Large intestine (tissue), 3 donors: ENCODE measurements around the gene ANKRD18B. TPM values are rescaled to one million over a fixed set of nuclear protein-coding genes. Genes with fewer than 3 reads are reported as not detected.
"Not testable (repeated sequence)": the region's sequence is repeated elsewhere in the genome, so short reads cannot be mapped to it uniquely, and the experiment has no call there.

ENCODE experiments used
- DNase-seq, 2 donors: peaks; one replicate each; pipeline versions ENCODE4 v3.0.0 to v3.0.0-alpha.2; 2013
- H3K27ac ChIP-seq: one replicate; pipeline ENCODE4 v1.5.1; 2013; ENCODE audit warnings: low read length
- H3K27me3 ChIP-seq: 2 replicates; pipeline ENCODE4 v1.6.1; 2013; ENCODE audit warnings: low read length; ENCODE audit not compliant: control insufficient read depth, insufficient read depth
- H3K36me3 ChIP-seq: 2 replicates; pipeline ENCODE4 v1.6.1; 2013; ENCODE audit warnings: low read length; ENCODE audit not compliant: control insufficient read depth, insufficient read depth
- H3K4me1 ChIP-seq: one replicate; pipeline ENCODE4 v1.6.1; 2013; ENCODE audit warnings: low read length; ENCODE audit not compliant: control insufficient read depth, insufficient read depth
- H3K4me3 ChIP-seq: one replicate; pipeline ENCODE4 v1.5.1; 2013; ENCODE audit warnings: low read length
- H3K9me3 ChIP-seq: one replicate; pipeline ENCODE4 v1.6.1; 2013; ENCODE audit warnings: mild to moderate bottlenecking, low read depth, low read length, moderate library complexity; ENCODE audit not compliant: control insufficient read depth
- WGBS: methylation state at CpG from one replicate; pipeline ENCODE4 v1.1.5; 2013; ENCODE audit warnings: low lambda C conversion rate; ENCODE audit not compliant: insufficient coverage; 5-methylcytosine and 5-hydroxymethylcytosine counted together
- polyA plus RNA-seq: library from polyadenylated mRNA; unstranded; fragments of 120-200 nt; gene quantifications from one replicate; pipeline ENCODE4 v1.2.1, GENCODE V29; 2013

The ANKRD18B gene
- polyA plus RNA-seq, 1 donor = 0.22 TPM

- H3K4me1 ChIP-seq, H3K27me3 ChIP-seq, DNase-seq, H3K9me3 ChIP-seq, H3K4me3 ChIP-seq, H3K36me3 ChIP-seq, H3K27ac ChIP-seq: not testable (repeated sequence)
- WGBS = no CpG with 5 or more reads among the region's 1 CpG
Observed at GRCh38 chr9:33579996-33580395, 55.9 kb downstream of the ANKRD18B start.

- DNase-seq, H3K4me3 ChIP-seq, H3K36me3 ChIP-seq, H3K27ac ChIP-seq, H3K27me3 ChIP-seq, H3K4me1 ChIP-seq, H3K9me3 ChIP-seq: not testable (repeated sequence)
- WGBS = no CpG with 5 or more reads among the region's 2 CpGs
Observed at GRCh38 chr9:33582686-33583085, 58.6 kb downstream of the ANKRD18B start.

GRCh38 chr9:33586128-33586527 lies 62.1 kb downstream of the ANKRD18B start:
- DNase-seq, H3K4me1 ChIP-seq, H3K9me3 ChIP-seq, H3K4me3 ChIP-seq, H3K36me3 ChIP-seq, H3K27ac ChIP-seq, H3K27me3 ChIP-seq: not testable (repeated sequence)
- WGBS = no CpG with 5 or more reads among the region's 1 CpG

GRCh38 chr9:33587799-33588198 lies 63.7 kb downstream of the ANKRD18B start:
- H3K4me1 ChIP-seq, H3K36me3 ChIP-seq, H3K9me3 ChIP-seq, H3K4me3 ChIP-seq, H3K27me3 ChIP-seq, DNase-seq, H3K27ac ChIP-seq: not testable (repeated sequence)
- no CpG with 5 or more reads among the region's 2 CpGs for WGBS

- not testable (repeated sequence) for H3K27ac ChIP-seq, H3K36me3 ChIP-seq, DNase-seq, H3K27me3 ChIP-seq, H3K4me1 ChIP-seq, H3K4me3 ChIP-seq, H3K9me3 ChIP-seq
- WGBS = no CpG with 5 or more reads among the region's 2 CpGs
Observed at GRCh38 chr9:33588876-33589275, 64.8 kb downstream of the ANKRD18B start.

- not testable (repeated sequence) for H3K4me1 ChIP-seq, H3K27ac ChIP-seq, H3K27me3 ChIP-seq, H3K9me3 ChIP-seq, H3K36me3 ChIP-seq, DNase-seq, H3K4me3 ChIP-seq
- WGBS = no CpG with 5 or more reads among the region's 2 CpGs
Observed at GRCh38 chr9:33590857-33591256, 66.8 kb downstream of the ANKRD18B start.

GRCh38 chr9:33596974-33597373 lies 72.9 kb downstream of the ANKRD18B start:
- H3K27me3 ChIP-seq, H3K4me3 ChIP-seq, H3K4me1 ChIP-seq, H3K36me3 ChIP-seq, H3K9me3 ChIP-seq, H3K27ac ChIP-seq, DNase-seq: not testable (repeated sequence)
- WGBS = no CpG with 5 or more reads among the region's 2 CpGs

GRCh38 chr9:33597386-33597785 lies 73.3 kb downstream of the ANKRD18B start:
- H3K9me3 ChIP-seq, H3K4me1 ChIP-seq, H3K36me3 ChIP-seq, H3K27ac ChIP-seq, H3K27me3 ChIP-seq, H3K4me3 ChIP-seq, DNase-seq: not testable (repeated sequence)
- no CpG with 5 or more reads among the region's 3 CpGs for whole genome bisulfite sequencing

GRCh38 chr9:33598796-33599379 lies 74.8 kb downstream of the ANKRD18B start:
- no CpG with 5 or more reads among the region's 8 CpGs for WGBS
- H3K9me3 ChIP-seq, H3K4me3 ChIP-seq, H3K27ac ChIP-seq, H3K36me3 ChIP-seq, H3K27me3 ChIP-seq, H3K4me1 ChIP-seq, DNase-seq: not testable (repeated sequence)

- not testable (repeated sequence) for DNase-seq, H3K27ac ChIP-seq, H3K4me1 ChIP-seq, H3K36me3 ChIP-seq, H3K9me3 ChIP-seq, H3K4me3 ChIP-seq, H3K27me3 ChIP-seq
- WGBS = no CpG with 5 or more reads among the region's 32 CpGs
Observed at GRCh38 chr9:33600911-33601310, 76.9 kb downstream of the ANKRD18B start.

GRCh38 chr9:33604249-33604648 lies 80.2 kb downstream of the ANKRD18B start:
- not testable (repeated sequence) for H3K9me3 ChIP-seq, H3K4me3 ChIP-seq, H3K36me3 ChIP-seq, H3K4me1 ChIP-seq, H3K27me3 ChIP-seq, DNase-seq
- no CpG with 5 or more reads among the region's 3 CpGs for WGBS
- H3K27ac ChIP-seq = peak overlapping the region; percentile 42
